Nephron (organoid): ENCODE results near the gene TRAPPC11.

Source experiments
- H3K27ac Mint-ChIP-seq, 3 experiments: 2 replicates each; pipeline ENCODE4 v1.8.0; 2020; ENCODE audit warnings: mixed read lengths in 3 of 3, mild to moderate bottlenecking in 2 of 3, moderate library complexity in 1 of 3
- H3K27me3 Mint-ChIP-seq: 2 replicates; pipeline ENCODE4 v1.8.0; 2021; ENCODE audit warnings: low read depth, mild to moderate bottlenecking, moderate library complexity, mixed read lengths
- H3K36me3 Mint-ChIP-seq: 2 replicates; pipeline ENCODE4 v1.8.0; 2020; ENCODE audit warnings: low read depth, mixed read lengths
- H3K4me1 Mint-ChIP-seq: 2 replicates; pipeline ENCODE4 v1.8.0; 2020; ENCODE audit warnings: mixed read lengths
- H3K4me3 Mint-ChIP-seq, 3 experiments: 2 replicates each; pipeline ENCODE4 v1.8.0; 2020; ENCODE audit warnings: mild to moderate bottlenecking in 3 of 3, mixed read lengths in 3 of 3, moderate library complexity in 2 of 3
- H3K9me3 Mint-ChIP-seq: 2 replicates; pipeline ENCODE4 v1.8.0; 2020; ENCODE audit warnings: mixed read lengths
- TF ChIP-seq, protein P1 (sequence below), 3 experiments: fragments of 200-600 bp; sonication (generic); IDR thresholded peaks; one replicate each; pipeline ENCODE4 v1.5.0; 2021; ENCODE audit warnings: antibody characterized with exemption in 3 of 3; ENCODE audit not compliant: unreplicated experiment in 3 of 3

TRAPPC11 gene

GRCh38 chr4:183627979-183628588, 31.0 kb upstream of the TRAPPC11 start:
- Mint-ChIP-seq H3K27ac (peak overlapping the region in 2 of 3 experiments; percentile 12 to 21), H3K9me3 (no peaks in the 10 kb centered on the region), H3K36me3 (no peaks in the 10 kb centered on the region), H3K27me3 (no peaks in the 10 kb centered on the region), H3K4me1 (peaks cover 12% of the 10 kb centered on the region), H3K4me3 (no peak overlapping the region)
- TF ChIP-seq, protein P1, sequence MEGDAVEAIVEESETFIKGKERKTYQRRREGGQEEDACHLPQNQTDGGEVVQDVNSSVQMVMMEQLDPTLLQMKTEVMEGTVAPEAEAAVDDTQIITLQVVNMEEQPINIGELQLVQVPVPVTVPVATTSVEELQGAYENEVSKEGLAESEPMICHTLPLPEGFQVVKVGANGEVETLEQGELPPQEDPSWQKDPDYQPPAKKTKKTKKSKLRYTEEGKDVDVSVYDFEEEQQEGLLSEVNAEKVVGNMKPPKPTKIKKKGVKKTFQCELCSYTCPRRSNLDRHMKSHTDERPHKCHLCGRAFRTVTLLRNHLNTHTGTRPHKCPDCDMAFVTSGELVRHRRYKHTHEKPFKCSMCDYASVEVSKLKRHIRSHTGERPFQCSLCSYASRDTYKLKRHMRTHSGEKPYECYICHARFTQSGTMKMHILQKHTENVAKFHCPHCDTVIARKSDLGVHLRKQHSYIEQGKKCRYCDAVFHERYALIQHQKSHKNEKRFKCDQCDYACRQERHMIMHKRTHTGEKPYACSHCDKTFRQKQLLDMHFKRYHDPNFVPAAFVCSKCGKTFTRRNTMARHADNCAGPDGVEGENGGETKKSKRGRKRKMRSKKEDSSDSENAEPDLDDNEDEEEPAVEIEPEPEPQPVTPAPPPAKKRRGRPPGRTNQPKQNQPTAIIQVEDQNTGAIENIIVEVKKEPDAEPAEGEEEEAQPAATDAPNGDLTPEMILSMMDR (IDR thresholded peaks at IDR 0.05; ENCODE audit: unreplicated experiment in 3 of 3): no peak

- Mint-ChIP-seq H3K4me1 (peaks cover 29% of the 10 kb centered on the region), H3K9me3 (no peaks in the 10 kb centered on the region), H3K27me3 (no peaks in the 10 kb centered on the region), H3K27ac (peak overlapping the region in 2 of 3 experiments; percentile 51 to 57), H3K36me3 (no peaks in the 10 kb centered on the region), H3K4me3 (no peak overlapping the region)
- TF ChIP-seq, protein P1 (IDR thresholded peaks at IDR 0.05; ENCODE audit: unreplicated experiment in 3 of 3): no peak
Measured at GRCh38 chr4:183631577-183632198, 27.4 kb upstream of the TRAPPC11 start.

- no peaks in the 10 kb centered on the region for H3K27me3 Mint-ChIP-seq
- H3K9me3 Mint-ChIP-seq: no peaks in the 10 kb centered on the region
- H3K4me1 Mint-ChIP-seq: peaks cover 31% of the 10 kb centered on the region
- TF ChIP-seq, protein P1 (IDR thresholded peaks at IDR 0.05; ENCODE audit: unreplicated experiment in 3 of 3): no peak
- H3K27ac Mint-ChIP-seq: peak overlapping the region in 1 of 3 experiments; percentile 28
- H3K36me3 Mint-ChIP-seq: no peaks in the 10 kb centered on the region
- H3K4me3 Mint-ChIP-seq: no peak overlapping the region
Measured at GRCh38 chr4:183632689-183633088, 26.4 kb upstream of the TRAPPC11 start.

- no peaks in the 10 kb centered on the region for H3K36me3 Mint-ChIP-seq
- TF ChIP-seq, protein P1 (IDR thresholded peaks at IDR 0.05; ENCODE audit: unreplicated experiment in 3 of 3): no peak
- H3K4me1 Mint-ChIP-seq: peaks cover 20% of the 10 kb centered on the region
- H3K9me3 Mint-ChIP-seq: no peaks in the 10 kb centered on the region
- no peak overlapping the region for H3K4me3 Mint-ChIP-seq
- peak overlapping the region in 1 of 3 experiments; percentile 59 for H3K27ac Mint-ChIP-seq
- H3K27me3 Mint-ChIP-seq: no peaks in the 10 kb centered on the region
Measured at GRCh38 chr4:183633476-183634400, 25.4 kb upstream of the TRAPPC11 start.

DNA sequence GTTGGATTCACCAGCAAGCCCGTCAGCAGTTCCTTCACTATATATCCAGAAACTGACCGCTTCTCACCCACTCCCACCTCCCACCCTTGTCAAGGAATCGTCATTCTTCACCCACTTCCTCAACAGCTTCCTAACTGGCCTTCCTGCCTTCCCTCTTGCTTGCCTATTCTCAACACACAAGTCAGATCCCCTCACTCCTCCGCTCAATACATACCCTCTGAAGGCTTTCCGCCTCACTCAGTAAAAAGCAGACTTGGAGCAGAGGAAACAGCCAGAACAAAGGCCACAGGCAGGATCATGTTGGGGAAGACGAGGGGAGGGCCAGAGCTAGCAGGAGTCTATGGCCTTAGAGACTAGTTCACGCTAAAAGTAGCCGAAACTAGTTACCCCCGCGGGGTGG, 23.8 kb upstream of the TRAPPC11 start:
- Mint-ChIP-seq H3K4me3 (peak overlapping the region; percentile 16 to 48 (median 48)), H3K9me3 (no peaks in the 10 kb centered on the region), H3K4me1 (peaks cover 20% of the 10 kb centered on the region), H3K36me3 (no peaks in the 10 kb centered on the region), H3K27me3 (no peaks in the 10 kb centered on the region), H3K27ac (peak overlapping the region; percentile 94 to 96 (median 96))
- TF ChIP-seq, protein P1 (IDR thresholded peaks at IDR 0.05; ENCODE audit: unreplicated experiment in 3 of 3): no peak
